H54 (cell line): ENCODE results near the gene SHQ1.
A peak's percentile ranks its signal among the peaks of the same experiment; 100 is the strongest.
"Not testable (repeated sequence)": the region's sequence is repeated elsewhere in the genome, so short reads cannot be mapped to it uniquely, and the experiment has no call there.

ENCODE experiments used
- DNase-seq: peaks from one replicate; pipeline ENCODE4 v3.0.0; 2011; ENCODE audit warnings: low spot score, mixed read lengths; ENCODE audit not compliant: insufficient read length
- FAIRE-seq: peaks from 3 replicates; lab custom pipeline; 2011; peaks lifted over from hg19 to GRCh38; lab: Jason Lieb, UNC
- POLR2A ChIP-seq: IDR thresholded peaks from 2 replicates; pipeline ENCODE4 v1.6.1; 2011; ENCODE audit warnings: low read depth, mild to moderate bottlenecking, low read length

The SHQ1 gene

GRCh38 chr3:72800869-72801268 lies 47.4 kb downstream of the SHQ1 start:
- FAIRE-seq (peak; percentile 48), DNase-seq (no peak)
- TF ChIP-seq POLR2A, result no peak

GRCh38 chr3:72798552-72799195 lies 49.6 kb downstream of the SHQ1 start:
- DNase-seq (no peak), FAIRE-seq (no peak)
- TF ChIP-seq POLR2A, result no peak

- FAIRE-seq, result peak; percentile 57
- TF ChIP-seq POLR2A, result no peak
- no peak for DNase-seq
Measured at GRCh38 chr3:72797773-72798543, 50.3 kb downstream of the SHQ1 start.

GRCh38 chr3:72794079-72794478 lies 54.2 kb downstream of the SHQ1 start:
- FAIRE-seq, result no peak
- no peak for TF ChIP-seq POLR2A
- no peak for DNase-seq

GRCh38 chr3:72791161-72791560 lies 57.1 kb downstream of the SHQ1 start:
- FAIRE-seq (no peak), DNase-seq (no peak)
- TF ChIP-seq POLR2A, result no peak

GRCh38 chr3:72789786-72790185 lies 58.5 kb downstream of the SHQ1 start:
- no peak for FAIRE-seq
- no peak for DNase-seq
- TF ChIP-seq POLR2A, result no peak

GRCh38 chr3:72788232-72788631 lies 60.0 kb downstream of the SHQ1 start:
- FAIRE-seq, result not testable (repeated sequence)

GRCh38 chr3:72786668-72787067 lies 61.6 kb downstream of the SHQ1 start:
- FAIRE-seq (no peak), DNase-seq (no peak)
- TF ChIP-seq POLR2A, result no peak

More at GRCh38 chr3:72788232-72788631, 60.0 kb downstream of the SHQ1 start:
- not testable (repeated sequence) for DNase-seq

- no peak for DNase-seq
- FAIRE-seq, result no peak
- no peak for TF ChIP-seq POLR2A
Measured at GRCh38 chr3:72784226-72784625, 64.0 kb downstream of the SHQ1 start.

- DNase-seq (no peak), FAIRE-seq (no peak)
- no peak for TF ChIP-seq POLR2A
Measured at GRCh38 chr3:72782521-72782920, 65.7 kb downstream of the SHQ1 start.

GRCh38 chr3:72769758-72770540 lies 78.3 kb downstream of the SHQ1 start:
- TF ChIP-seq POLR2A, result no peak
- DNase-seq, result no peak
- FAIRE-seq, result no peak

GRCh38 chr3:72768936-72769335 lies 79.3 kb downstream of the SHQ1 start:
- no peak for DNase-seq
- no peak for FAIRE-seq
- no peak for TF ChIP-seq POLR2A

- DNase-seq (no peak), FAIRE-seq (no peak)
- no peak for TF ChIP-seq POLR2A
Measured at GRCh38 chr3:72768481-72768880, 79.8 kb downstream of the SHQ1 start.

- no peak for FAIRE-seq
- no peak for DNase-seq
- no peak for TF ChIP-seq POLR2A
Measured at GRCh38 chr3:72768006-72768441, 80.2 kb downstream of the SHQ1 start.
